MV-4-11 (cell line): ENCODE results near the gene EVI5L.

Experiments used
- DNase-seq: peaks from one replicate; lab custom pipeline; 2025; lab: John Stamatoyannopoulos, UW

The EVI5L gene

DNA sequence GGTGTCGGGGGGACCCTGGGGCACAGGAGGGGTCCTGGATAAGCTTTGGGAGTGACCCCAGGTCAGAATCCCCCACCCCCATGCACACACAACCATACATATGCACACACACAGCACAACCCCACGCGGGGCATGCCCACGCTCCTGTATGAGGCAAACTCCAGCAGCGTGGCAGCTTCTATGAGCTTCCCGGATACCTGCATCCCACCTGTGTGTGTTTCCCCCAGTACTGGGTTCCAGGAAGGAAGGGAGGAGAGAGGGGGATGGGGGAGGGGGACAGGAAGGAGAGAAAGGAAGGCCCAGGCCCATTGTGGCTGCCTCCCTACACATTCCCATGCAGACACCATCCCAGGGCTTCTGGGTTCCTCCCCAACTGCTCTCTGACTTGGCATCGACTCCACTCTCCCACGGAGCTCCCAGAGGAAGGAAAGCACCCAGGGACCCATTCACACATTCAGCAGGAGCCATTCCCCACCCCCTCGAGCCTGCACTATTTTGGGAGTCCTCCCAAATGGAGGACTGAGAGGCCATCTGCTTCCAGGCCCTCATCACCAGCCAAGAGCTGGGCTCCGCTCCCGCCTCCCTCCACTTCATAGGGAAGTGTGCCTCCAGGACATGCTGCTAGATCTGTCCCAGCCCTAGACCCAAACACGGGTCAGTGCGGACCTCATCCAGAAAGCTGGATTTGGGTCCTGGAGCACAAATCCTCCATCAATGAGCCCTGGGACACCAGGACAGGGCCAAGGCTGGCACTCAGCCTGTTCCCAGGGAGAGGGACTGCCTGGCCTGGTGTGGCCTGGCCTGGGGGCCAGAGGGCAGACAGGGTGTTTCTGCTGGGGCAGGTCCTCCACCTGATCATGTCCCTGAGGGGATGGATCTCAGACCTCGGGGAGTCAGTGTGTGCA lies 30.9 kb downstream of the EVI5L start:
- DNase-seq: no peak

DNA sequence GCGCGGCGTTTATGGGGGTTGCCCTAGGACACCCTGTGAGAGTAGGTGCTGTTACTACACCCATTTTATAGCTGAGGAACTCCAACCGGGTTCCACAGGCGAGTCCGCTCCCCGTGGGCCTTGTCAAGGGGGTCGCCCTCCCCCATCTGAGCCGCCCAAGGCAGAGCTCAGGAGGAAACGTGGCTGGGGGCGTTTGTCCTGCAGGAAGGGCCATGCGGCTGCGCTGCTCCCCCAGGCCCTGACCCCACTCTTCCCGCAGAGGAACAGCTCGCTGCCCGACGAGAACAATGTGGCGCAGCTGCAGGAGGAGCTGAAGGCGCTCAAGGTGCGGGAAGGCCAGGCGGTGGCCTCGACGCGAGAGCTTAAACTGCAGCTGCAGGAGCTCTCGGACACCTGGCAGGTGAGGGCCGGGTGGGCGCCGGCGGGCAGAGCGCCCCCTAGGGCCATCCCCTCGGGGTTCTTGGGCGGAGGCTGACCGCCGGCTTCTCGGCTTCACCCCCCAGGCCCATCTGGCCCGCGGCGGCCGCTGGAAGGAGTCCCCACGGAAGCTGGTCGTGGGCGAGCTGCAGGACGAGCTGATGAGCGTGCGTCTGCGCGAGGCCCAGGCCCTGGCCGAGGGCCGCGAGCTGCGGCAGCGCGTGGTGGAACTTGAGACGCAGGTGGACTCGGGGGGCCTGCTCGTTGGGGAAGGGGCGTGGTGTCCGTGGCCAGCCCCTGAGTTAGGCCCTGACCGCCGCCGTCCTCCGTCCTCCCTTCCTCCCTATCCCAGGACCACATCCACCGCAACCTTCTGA lies 31.8 kb downstream of the EVI5L start:
- DNase-seq: no peak

- DNase-seq: peak; percentile 34
These were observed 32.5 kb downstream of the EVI5L start for GRCh38 chr19:7862413-7862951.

- no peak for DNase-seq
These were observed 33.3 kb downstream of the EVI5L start for GRCh38 chr19:7863157-7863970.

DNA sequence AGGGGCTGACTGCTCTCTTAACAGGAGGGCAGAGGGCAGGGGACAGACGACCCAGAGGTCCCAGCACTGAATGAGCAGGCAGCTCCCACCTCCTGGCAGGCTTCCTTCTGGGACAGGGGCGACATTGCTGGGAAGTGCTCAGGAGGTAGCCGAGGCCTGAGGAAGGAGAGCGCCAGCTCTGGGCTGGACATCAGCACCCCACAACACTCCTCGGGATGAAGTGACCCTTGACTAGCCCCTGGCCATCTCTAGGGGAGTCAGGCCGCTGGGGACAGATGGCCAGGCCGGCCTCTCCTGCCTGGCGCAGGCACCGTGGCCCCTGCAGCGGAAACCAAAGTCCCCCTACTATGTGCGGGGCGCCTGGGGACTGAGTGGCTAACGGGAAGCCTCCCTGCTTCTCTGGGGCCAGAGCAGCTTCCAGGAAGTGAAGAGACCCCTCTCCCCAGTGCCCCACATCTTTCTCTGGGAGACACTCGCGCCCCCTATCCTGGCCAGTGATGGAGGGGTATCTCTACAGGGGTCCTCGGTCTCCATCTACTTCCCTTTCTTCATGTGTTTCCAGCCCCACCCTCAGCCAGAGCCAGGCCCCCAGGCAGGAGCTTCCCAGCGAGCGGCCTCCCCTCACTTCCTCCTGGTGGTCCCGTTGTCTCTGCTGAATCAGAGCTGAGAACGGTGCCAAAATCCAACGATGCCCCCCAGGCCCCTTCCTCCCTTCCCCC lies 34.1 kb downstream of the EVI5L start:
- no peak for DNase-seq

DNA sequence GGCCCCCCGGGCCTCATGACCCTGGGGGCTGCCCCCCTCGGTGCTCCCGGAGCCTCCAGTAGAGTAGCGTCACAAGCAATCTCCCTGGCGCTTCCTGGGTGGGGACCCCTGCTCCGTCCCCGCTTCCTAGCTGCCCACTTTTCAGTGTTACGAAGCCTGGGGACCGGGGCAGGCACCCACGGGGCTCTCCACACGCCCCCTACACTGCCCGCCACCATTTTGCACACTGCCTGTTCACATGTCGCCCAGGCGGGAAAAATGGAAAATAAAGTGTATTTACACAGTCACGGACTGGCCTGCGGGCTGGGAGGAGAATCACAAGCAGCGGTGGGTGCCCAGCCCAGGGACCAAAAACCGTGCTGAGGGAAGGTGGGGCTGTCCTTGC lies 34.7 kb downstream of the EVI5L start:
- DNase-seq: no peak

- DNase-seq: no peak
These were observed 35.4 kb downstream of the EVI5L start for GRCh38 chr19:7865262-7865911.

- no peak for DNase-seq
These were observed 36.5 kb downstream of the EVI5L start for GRCh38 chr19:7866399-7867091.

DNA sequence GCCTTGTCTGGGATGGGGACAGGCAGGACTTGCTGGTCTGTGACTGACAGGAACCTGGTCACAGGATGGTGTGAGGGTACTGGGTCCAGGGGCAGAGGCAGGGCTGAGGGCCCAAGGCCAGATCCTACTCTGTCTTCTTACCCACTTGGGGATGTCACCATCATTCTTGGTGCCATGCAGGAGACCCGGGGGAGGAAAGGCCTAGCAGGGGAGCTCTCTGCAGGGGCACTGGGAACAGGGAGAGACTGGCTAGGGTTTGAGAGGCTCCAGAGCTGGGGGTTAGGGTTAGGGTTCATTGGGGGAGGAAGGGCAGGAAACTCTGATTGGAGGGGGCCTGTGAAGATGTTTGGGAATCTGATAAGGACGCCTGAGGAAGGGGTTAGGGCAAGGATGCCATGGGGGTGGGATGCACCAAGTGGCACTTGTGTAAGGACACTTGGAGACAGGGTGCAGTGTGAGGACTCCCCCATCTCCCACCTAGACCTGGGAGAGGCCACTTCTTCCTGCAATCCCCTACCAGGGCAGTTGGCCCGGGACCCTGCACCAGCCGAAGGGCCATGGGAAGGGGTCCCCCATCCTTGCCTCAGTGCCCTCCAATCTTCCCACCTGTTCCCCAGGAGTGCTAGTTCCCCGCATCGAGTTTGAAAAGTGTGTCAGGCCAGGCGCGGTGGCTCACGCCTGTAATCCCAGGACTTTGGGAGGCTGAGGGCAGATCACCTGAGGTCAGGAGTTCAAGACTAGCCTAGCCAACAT lies 37.2 kb downstream of the EVI5L start:
- DNase-seq: no peak

GRCh38 chr19:7868326-7868670 lies 38.3 kb downstream of the EVI5L start:
- DNase-seq: peak; percentile 68

DNA sequence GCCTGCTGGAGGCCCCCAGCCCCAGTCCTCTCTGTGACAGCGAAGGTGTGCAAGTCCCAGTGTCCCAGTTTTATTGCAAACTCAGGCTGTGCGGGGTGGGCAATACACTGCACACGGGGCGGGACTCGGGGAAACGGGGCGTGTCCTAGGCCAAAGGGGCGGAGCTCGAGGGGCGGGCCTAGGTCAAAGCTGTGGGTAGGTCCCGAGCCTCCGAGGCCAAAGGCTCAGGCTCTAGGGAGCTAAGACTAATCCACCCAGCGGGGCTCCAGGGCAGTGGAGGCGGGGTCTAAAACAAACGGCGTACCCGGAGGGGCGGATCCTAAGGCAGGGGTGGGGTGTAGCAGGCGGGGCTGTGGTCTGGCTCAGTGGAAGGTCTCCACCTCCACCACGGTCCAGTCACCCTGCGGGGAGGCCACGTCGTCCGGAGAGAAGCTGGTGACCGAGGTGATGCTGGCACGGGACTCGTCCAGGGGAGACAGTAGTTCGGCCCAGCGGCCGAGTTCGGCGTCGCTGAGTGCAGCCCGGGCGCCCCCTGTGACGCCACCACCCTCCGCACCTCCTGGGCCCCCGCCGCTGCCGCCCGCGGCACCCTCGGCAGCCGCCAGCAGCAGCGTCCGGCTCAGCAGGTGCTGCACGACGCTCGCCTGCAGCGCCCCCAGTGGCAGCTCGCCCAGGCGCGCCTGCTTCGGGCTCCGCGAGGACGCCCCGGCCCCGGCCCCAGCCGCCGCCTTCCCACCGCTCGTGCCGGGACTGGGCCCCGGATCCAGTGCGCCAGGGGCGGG lies 38.8 kb downstream of the EVI5L start:
- peak; percentile 92 for DNase-seq

- peak; percentile 60 for DNase-seq
These were observed 39.5 kb downstream of the EVI5L start for GRCh38 chr19:7869453-7869909.

- DNase-seq: peak; percentile 69
These were observed 40.0 kb downstream of the EVI5L start for GRCh38 chr19:7869910-7870511.

DNA sequence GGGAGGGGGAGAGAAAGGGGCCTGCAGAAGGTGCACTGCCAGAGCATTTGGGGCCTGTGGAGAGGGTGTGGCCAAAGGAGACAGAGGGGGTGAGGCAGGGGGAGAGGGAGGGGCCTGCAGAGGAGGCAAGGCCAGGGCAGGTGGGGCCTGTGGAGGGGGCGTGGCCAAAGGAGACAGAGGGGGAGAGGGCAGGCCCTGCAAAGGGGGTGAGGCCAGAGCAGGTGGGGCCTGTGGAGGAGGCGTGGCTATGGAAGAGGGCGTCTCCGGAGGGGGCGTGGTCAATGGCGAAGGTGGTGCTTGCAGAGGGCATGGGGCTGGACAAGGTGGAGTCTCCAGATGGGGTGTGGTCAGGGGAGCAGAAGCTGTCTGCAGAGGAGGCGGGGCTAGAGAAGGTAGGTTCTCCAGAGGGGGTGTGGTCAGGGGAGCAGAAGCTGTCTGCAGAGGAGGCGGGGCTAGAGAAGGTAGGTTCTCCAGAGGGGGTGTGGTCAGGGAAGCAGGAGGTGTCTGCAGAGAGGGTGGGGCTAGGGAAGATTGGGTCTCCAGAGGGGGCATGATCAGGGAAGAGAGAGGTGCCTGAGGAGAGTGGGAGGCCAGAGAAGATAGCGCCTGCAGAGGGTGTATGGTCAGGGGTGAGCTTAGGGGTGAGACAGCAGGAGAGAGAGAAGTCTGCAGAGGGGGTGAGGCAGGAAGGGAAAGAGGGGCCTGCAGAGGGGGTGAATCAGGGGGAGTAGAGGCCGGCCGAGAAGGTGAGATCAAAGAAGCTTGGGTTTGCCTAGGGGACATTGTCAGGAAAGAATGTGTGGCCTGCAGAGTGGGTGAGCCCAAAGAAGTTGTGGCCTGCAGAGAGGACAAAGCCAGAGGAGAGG lies 40.8 kb downstream of the EVI5L start:
- peak; percentile 95 for DNase-seq

DNA sequence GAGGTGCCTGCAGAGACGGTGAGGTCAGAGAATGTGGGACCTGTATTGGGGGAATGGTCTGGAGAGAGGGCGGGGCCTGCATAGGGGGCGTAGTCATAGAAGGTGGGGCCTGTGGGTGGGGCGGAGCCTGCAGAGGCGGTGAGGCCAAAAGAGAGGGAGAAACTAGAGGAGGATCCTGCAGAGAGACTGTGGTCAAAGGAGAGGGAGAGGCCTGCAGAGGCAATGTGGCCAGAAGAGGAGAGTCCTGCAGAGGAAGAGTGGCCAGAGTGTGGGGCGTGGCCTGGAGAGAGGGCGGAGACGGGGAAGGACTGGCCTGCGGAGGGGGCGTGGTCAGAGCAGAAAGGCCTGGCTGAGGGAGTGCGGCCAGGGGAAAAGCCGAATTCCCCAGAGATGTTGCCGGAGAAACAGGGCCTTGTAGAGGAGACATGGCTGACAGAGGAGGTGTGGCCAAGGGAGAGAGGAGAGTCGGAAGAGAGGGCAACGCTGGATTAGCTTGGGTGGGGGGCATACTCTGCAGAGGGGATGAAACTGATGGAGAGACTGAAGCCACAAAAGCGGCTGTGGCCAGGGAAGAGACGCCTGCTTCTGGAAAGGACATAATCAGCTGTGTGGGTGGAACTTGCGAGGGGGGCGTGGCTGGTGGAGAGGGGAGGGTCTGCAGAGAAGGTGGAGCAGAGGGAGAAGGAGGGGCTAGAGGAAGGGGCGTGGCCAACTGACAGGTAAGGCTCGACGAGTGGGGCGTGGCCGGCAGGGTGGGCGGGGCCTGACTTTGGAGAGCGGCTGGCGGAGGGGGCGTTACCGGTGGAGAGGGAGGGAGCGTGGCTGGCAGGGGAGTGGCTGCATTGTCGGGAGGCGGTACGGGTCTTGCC lies 41.7 kb downstream of the EVI5L start:
- DNase-seq: peak; percentile 95
